GM12878 (cell line): ENCODE measurements around the gene MIPOL1. TPM values are rescaled to one million over a fixed set of nuclear protein-coding genes. Genes with fewer than 3 reads are reported as not detected.

Experiments used
- CEBPB ChIP-seq, 2 experiments: fragments of 150-350 bp in 1 of 2; IDR thresholded peaks; 2 replicates each; pipeline ENCODE4 v1.6.1; 2012 to 2014; ENCODE audit warnings: low read depth in 2 of 2, low read length in 2 of 2, borderline replicate concordance in 1 of 2, inconsistent platforms in 1 of 2
- JUND ChIP-seq: IDR thresholded peaks from 2 replicates; pipeline ENCODE4 v1.6.1; 2012; ENCODE audit warnings: low read depth, mild to moderate bottlenecking, low read length, improper control_type of control experiment, moderate library complexity
- KAT2A ChIP-seq: conservative IDR thresholded peaks from 2 replicates; pipeline ENCODE4 v1.6.1; 2011; ENCODE audit warnings: low read depth, low read length; ENCODE audit not compliant: control insufficient read depth
- MTA3 ChIP-seq: IDR thresholded peaks from 2 replicates; pipeline ENCODE4 v1.6.1; 2012; ENCODE audit warnings: low read length, inconsistent platforms, borderline replicate concordance
- NFYA ChIP-seq: IDR thresholded peaks from 2 replicates; pipeline ENCODE4 v1.6.1; 2011; ENCODE audit warnings: low read depth, mild to moderate bottlenecking, low read length, improper control_type of control experiment, borderline replicate concordance
- NR2C1 ChIP-seq: fragments of 450-650 bp; IDR thresholded peaks from 2 replicates; pipeline ENCODE4 v1.6.1; 2017; ENCODE audit warnings: antibody characterized with exemption, mild to moderate bottlenecking, moderate library complexity
- TCF12 ChIP-seq: IDR thresholded peaks from 2 replicates; pipeline ENCODE4 v1.6.1; 2011; ENCODE audit warnings: low read depth, mild to moderate bottlenecking, low read length
- TCF3 ChIP-seq: IDR thresholded peaks from 2 replicates; pipeline ENCODE4 v1.6.1; 2012; ENCODE audit warnings: low read depth, mild to moderate bottlenecking, low read length, borderline replicate concordance; ENCODE audit not compliant: insufficient read depth
- ZBTB4 ChIP-seq: fragments of 450-650 bp; formaldehyde crosslinking; IDR thresholded peaks from 2 replicates; pipeline ENCODE4 v1.4.0; 2022; ENCODE audit warnings: mild to moderate bottlenecking, moderate library complexity
- ZNF622 ChIP-seq: fragments of 450-650 bp; IDR thresholded peaks from 2 replicates; pipeline ENCODE4 v1.6.1; 2017; ENCODE audit warnings: mild to moderate bottlenecking, inconsistent platforms
- polyA plus RNA-seq, 11 experiments: library from polyadenylated mRNA; depleted of rRNA in 4 of 11; unstranded in 6 of 11; stranded (reverse) in 5 of 11; fragments of >200 nt; fragmentation: Nextera tagmentation in 4 of 11; fragmentation: Illumina TruSeq in 1 of 11; extraction: Ambion mirVana in 4 of 11; extraction: Trizol in 1 of 11; gene quantifications; 1 replicate in 1 of 11; 2 replicates in 10 of 11; pipeline versions ENCODE4 v1.2.1 to v1.2.3, GENCODE V29; 2011 to 2016; ENCODE audit warnings: inconsistent platforms in 2 of 11, missing spikeins in 2 of 11, low read depth in 1 of 11
- total RNA-seq, 4 experiments: library from RNA; depleted of rRNA in 3 of 4; stranded (reverse); fragments of >200 nt in 3 of 4; fragmentation: Illumina TruSeq in 1 of 4; extraction: Trizol in 1 of 4; gene quantifications; 2 replicates each; pipeline versions ENCODE4 v1.2.1 to v1.2.3, GENCODE V29; 2013 to 2021
- TF ChIP-seq, protein P1 (sequence below): IDR thresholded peaks from 2 replicates; pipeline ENCODE4 v1.6.1; 2011; ENCODE audit warnings: low read depth, mild to moderate bottlenecking, low read length, moderate library complexity, borderline replicate concordance; ENCODE audit errors: extremely low read depth
- TF ChIP-seq, protein P2 (sequence below): IDR thresholded peaks from 2 replicates; pipeline ENCODE4 v1.6.1; 2011; ENCODE audit warnings: borderline replicate concordance, low read depth, mild to moderate bottlenecking, moderate library complexity, low read length; ENCODE audit not compliant: insufficient read depth, poor library complexity, severe bottlenecking

The MIPOL1 gene
- total and polyA plus RNA-seq, 10 of the 15 experiments (the other 5 are each of a cell fraction or from before 2014, with no cell fraction given), result 0.06 TPM; not detected in 9

DNA sequence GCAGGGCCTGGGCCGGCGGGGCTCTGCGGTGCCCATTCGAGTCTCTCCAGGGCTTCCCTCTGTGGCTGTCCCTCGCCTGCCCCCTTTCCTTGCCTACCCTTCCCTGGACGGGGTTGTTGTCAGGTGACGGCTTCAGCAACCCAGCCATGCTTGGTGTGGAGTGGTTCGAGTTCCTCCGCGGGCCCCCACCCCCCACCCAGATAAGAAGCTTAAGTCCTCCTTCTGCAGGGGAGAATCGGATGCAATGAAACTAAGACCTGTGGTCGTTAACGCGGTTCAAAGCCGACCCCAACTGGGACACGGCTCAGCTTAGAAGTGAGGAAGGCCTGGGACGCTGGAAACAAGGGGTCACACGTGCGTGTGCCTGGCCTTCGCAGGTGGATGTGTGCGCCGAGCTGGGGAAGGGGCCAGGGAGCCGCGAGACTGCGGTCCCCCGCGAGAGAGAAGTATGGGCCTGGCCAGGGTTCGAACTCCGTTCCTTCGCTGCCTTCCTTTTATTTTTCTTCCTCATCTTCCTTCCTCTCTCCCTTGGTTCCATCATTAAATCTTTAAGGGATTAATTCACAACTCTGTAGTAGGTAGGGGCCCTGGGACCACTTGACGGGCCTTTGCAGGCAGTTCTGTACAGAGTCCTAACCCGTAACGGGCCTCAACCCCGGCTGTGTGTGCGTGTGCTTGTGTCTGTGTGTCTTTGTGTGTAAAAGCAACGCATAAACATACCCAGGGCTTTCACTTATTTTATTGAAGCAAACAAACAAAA, 401.2 kb downstream of the MIPOL1 start (continued):
- TF ChIP-seq, protein P1, sequence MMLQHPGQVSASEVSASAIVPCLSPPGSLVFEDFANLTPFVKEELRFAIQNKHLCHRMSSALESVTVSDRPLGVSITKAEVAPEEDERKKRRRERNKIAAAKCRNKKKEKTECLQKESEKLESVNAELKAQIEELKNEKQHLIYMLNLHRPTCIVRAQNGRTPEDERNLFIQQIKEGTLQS, result no peak
- TF ChIP-seq ZNF622, result no peak
- TF ChIP-seq MTA3, result no peak
- no peak for TF ChIP-seq ZBTB4 (CRISPR knock-in tag)
- TF ChIP-seq CEBPB (IDR thresholded peaks at IDR 0.05; ENCODE audit: borderline replicate concordance in 1 of 2, low read depth in 2 of 2, low read length in 2 of 2), result no peak
- TF ChIP-seq TCF3, result no peak
- TF ChIP-seq, protein P2, sequence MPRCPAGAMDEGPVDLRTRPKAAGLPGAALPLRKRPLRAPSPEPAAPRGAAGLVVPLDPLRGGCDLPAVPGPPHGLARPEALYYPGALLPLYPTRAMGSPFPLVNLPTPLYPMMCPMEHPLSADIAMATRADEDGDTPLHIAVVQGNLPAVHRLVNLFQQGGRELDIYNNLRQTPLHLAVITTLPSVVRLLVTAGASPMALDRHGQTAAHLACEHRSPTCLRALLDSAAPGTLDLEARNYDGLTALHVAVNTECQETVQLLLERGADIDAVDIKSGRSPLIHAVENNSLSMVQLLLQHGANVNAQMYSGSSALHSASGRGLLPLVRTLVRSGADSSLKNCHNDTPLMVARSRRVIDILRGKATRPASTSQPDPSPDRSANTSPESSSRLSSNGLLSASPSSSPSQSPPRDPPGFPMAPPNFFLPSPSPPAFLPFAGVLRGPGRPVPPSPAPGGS, result no peak
- TF ChIP-seq JUND, result no peak
- no peak for TF ChIP-seq KAT2A
- TF ChIP-seq TCF12, result no peak
- TF ChIP-seq NR2C1, result no peak
- TF ChIP-seq NFYA, result no peak
